Vagina (tissue), 2 donors: ENCODE data around the gene CPVL. TPM values are rescaled to one million over a fixed set of nuclear protein-coding genes. Genes with fewer than 3 reads are reported as not detected.
A peak's percentile ranks its signal among the peaks of the same experiment; 100 is the strongest.

ENCODE experiments used
- DNase-seq, 2 donors: peaks; one replicate each; pipeline ENCODE4 v3.0.0-alpha.2; 2017; ENCODE audit errors: extremely low spot score in 2 of 2
- H3K27ac ChIP-seq: fragments of 200-600 bp; sonication (generic); one replicate; pipeline ENCODE4 v1.5.1; 2019
- H3K27me3 ChIP-seq: fragments of 200-600 bp; sonication (generic); one replicate; pipeline ENCODE4 v1.5.1; 2019
- H3K36me3 ChIP-seq, 2 donors: fragments of 200-600 bp; sonication (generic); one replicate each; pipeline ENCODE4 v1.5.1; 2017 to 2019
- H3K4me1 ChIP-seq: fragments of 200-600 bp; sonication (generic); one replicate; pipeline ENCODE4 v1.5.1; 2019
- H3K4me3 ChIP-seq, 2 donors: fragments of 200-600 bp; sonication (generic); 1 replicate in 1 of 2; 2 replicates in 1 of 2; pipeline ENCODE4 v1.5.1; 2016 to 2019
- H3K9me3 ChIP-seq: fragments of 200-600 bp; sonication (generic); one replicate; pipeline ENCODE4 v1.5.1; 2019
- POLR2A ChIP-seq, 2 donors: fragments of 450-650 bp; IDR thresholded peaks; one replicate each; pipeline ENCODE4 v1.6.1; 2017; ENCODE audit warnings: antibody characterized with exemption in 2 of 2, mild to moderate bottlenecking in 2 of 2, moderate library complexity in 2 of 2
- POLR2AphosphoS5 ChIP-seq, 2 donors: sonication (generic); formaldehyde crosslinking; IDR thresholded peaks; one replicate each; pipeline ENCODE4 v1.9.0; 2017; ENCODE audit warnings: antibody characterized with exemption in 2 of 2, mild to moderate bottlenecking in 2 of 2, low read depth in 1 of 2; ENCODE audit not compliant: insufficient read depth in 1 of 2
- intact Hi-C: fragments of 100-400 bp; cut with DNase I; formaldehyde crosslinking; loops from one replicate; pipeline ENCODE4 v1.15.1; 2023
- total RNA-seq: library from RNA; depleted of rRNA; stranded (reverse); fragments of >200 nt; gene quantifications from one replicate; pipeline ENCODE4 v1.2.3, GENCODE V29; 2016
- TF ChIP-seq, protein P1 (sequence below), 3 experiments: fragments of 450-650 bp in 2 of 3; fragments of 200-600 bp in 1 of 3; sonication (generic) in 1 of 3; IDR thresholded peaks; one replicate each; pipeline ENCODE4 v1.5.1; 2017 to 2019; ENCODE audit warnings: antibody characterized with exemption in 3 of 3, mild to moderate bottlenecking in 2 of 3, moderate library complexity in 2 of 3

CPVL gene
- total RNA-seq, 1 donor from 2014 or later, result 9.6 TPM

DNA sequence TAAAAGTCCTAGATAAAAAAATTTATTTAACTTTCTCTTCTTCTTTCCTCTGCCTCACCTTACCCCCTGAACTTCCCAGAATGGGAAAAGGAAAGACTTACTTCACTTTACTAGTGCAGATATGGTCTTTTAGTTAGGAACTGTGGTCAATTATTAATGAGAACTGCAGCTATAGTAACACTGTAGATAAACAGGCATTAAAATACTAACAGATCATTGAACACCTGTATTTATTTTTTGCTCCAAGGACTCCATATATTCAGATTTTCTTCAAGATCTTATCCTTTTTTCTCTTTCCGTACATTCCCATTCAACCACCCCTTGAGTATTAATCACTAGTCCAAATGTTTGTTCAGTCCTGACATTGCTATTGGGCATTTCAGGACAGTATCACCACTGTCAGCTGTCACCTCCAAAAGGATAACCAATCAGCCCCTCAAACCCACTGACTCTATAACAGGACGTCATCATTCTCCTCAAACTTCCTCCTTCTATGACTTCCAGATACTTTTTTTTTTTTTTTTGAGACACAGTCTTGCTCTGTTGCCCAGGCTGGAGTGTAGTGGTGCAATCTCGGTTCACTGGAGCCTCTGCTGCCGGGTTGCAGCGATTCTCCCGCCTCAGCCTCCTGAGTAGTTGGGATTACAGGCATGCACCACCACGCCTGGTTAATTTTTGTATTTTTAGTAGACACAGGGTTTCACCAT is 4.2 kb downstream of the CPVL start:
- H3K27me3 ChIP-seq, result no peaks in the 10 kb centered on the region
- intact Hi-C loops, result no loop called here
- no peak overlapping the region for H3K4me3 ChIP-seq
- H3K4me1 ChIP-seq, result peaks cover 23% of the 10 kb centered on the region
- no peak for TF ChIP-seq POLR2A (IDR thresholded peaks at IDR 0.05)
- no peaks in the 10 kb centered on the region for H3K9me3 ChIP-seq
- DNase-seq, result peak in 1 of 2 donors; percentile 8
- no peaks in the 10 kb centered on the region for H3K36me3 ChIP-seq
- H3K27ac ChIP-seq, result no peak overlapping the region

DNA sequence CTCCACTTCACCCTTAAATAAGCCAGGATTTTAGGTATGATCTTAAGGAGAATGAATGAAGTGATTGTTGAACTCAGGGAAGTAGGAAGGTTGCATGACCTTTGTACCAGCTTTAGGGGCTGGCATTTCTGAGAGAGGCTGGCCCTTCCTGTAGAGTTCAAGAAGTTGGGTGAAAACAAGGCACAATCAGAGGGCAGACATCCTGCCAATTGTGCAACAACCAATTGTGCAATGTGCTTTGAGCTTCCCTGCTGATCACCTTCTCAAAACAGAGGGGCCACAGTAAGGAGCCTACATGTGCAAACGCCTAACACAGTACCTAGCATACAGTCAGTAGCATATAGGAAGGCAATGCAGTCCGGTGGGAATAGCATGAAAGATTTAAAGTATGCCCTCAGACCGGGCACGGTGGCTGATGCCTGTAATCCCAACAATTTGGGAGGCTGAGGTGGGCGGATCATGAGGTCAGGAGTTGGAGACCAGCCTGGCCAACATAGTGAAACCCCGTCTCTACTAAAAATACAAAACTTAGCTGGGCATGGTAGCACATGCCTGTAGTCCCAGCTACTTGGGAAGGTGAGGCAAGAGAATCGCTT is 5.4 kb downstream of the CPVL start:
- no peaks in the 10 kb centered on the region for H3K36me3 ChIP-seq
- DNase-seq, result peak in 1 of 2 donors; percentile 62
- H3K4me3 ChIP-seq, result no peak overlapping the region
- H3K9me3 ChIP-seq, result no peaks in the 10 kb centered on the region
- no peaks in the 10 kb centered on the region for H3K27me3 ChIP-seq
- H3K4me1 ChIP-seq, result peaks cover 11% of the 10 kb centered on the region
- intact Hi-C loops, result no loop called here
- TF ChIP-seq, protein P1, sequence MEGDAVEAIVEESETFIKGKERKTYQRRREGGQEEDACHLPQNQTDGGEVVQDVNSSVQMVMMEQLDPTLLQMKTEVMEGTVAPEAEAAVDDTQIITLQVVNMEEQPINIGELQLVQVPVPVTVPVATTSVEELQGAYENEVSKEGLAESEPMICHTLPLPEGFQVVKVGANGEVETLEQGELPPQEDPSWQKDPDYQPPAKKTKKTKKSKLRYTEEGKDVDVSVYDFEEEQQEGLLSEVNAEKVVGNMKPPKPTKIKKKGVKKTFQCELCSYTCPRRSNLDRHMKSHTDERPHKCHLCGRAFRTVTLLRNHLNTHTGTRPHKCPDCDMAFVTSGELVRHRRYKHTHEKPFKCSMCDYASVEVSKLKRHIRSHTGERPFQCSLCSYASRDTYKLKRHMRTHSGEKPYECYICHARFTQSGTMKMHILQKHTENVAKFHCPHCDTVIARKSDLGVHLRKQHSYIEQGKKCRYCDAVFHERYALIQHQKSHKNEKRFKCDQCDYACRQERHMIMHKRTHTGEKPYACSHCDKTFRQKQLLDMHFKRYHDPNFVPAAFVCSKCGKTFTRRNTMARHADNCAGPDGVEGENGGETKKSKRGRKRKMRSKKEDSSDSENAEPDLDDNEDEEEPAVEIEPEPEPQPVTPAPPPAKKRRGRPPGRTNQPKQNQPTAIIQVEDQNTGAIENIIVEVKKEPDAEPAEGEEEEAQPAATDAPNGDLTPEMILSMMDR (IDR thresholded peaks at IDR 0.05), result no peak
- no peak for TF ChIP-seq POLR2AphosphoS5 (IDR thresholded peaks at IDR 0.05; ENCODE audit: insufficient read depth in 1 of 2, low read depth in 1 of 2)
- TF ChIP-seq POLR2A (IDR thresholded peaks at IDR 0.05), result no peak
- H3K27ac ChIP-seq, result no peak overlapping the region

DNA sequence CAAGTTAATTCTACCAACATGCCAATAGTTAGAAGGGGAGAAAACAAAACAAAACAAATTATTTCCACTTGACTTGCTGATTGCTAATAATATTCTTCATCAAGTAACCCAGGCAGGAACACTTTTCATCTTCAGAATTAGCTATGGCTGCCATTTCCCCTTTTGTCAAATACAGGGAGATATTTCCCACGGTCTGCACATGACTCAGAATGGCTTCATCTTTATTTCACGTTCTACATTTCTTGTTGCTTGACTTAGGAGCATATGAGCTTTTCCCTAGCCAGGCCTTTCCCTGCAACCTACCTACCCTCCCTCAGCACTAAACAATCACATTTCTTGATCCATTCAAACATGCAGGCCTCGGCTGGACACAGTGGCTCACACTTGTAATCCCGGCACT is 6.5 kb downstream of the CPVL start:
- TF ChIP-seq, protein P1 (IDR thresholded peaks at IDR 0.05), result no peak
- TF ChIP-seq POLR2AphosphoS5 (IDR thresholded peaks at IDR 0.05; ENCODE audit: insufficient read depth in 1 of 2, low read depth in 1 of 2) (no peak), POLR2A (IDR thresholded peaks at IDR 0.05) (no peak)
- H3K4me1 ChIP-seq, result no peaks in the 10 kb centered on the region
- H3K27me3 ChIP-seq, result no peaks in the 10 kb centered on the region
- H3K27ac ChIP-seq, result no peak overlapping the region
- DNase-seq, result peak in 1 of 2 donors; percentile 49
- intact Hi-C loops, result no loop called here
- H3K9me3 ChIP-seq, result no peaks in the 10 kb centered on the region
- H3K36me3 ChIP-seq, result no peaks in the 10 kb centered on the region
- H3K4me3 ChIP-seq, result no peak overlapping the region

DNA sequence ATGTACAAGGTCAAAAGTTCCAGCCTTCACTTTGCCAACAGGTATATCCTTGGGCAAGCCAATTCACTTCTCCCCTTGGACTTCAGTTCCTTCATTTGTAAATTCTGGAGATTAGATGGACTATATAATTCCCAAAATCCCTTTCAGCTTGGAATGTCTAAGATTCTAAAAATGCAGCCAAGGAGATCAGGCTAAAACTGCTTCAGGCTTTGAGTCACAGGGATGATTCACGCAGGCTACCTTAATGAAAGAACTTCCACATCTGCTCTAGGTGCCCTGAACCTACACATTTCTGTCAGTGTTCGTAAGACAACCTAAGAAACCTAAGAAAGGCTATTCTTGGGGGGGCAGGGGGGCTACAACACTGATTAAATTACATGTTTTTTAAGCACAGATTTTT is 7.1 kb downstream of the CPVL start:
- Histone ChIP-seq H3K4me3 (no peak overlapping the region), H3K27ac (no peak overlapping the region), H3K27me3 (no peaks in the 10 kb centered on the region), H3K36me3 (no peaks in the 10 kb centered on the region), H3K9me3 (no peaks in the 10 kb centered on the region), H3K4me1 (no peaks in the 10 kb centered on the region)
- TF ChIP-seq POLR2A (IDR thresholded peaks at IDR 0.05) (no peak), POLR2AphosphoS5 (IDR thresholded peaks at IDR 0.05; ENCODE audit: insufficient read depth in 1 of 2, low read depth in 1 of 2) (no peak)
- TF ChIP-seq, protein P1 (IDR thresholded peaks at IDR 0.05), result no peak
- intact Hi-C loops, result no loop called here
- DNase-seq, result peak in 1 of 2 donors; percentile 0

DNA sequence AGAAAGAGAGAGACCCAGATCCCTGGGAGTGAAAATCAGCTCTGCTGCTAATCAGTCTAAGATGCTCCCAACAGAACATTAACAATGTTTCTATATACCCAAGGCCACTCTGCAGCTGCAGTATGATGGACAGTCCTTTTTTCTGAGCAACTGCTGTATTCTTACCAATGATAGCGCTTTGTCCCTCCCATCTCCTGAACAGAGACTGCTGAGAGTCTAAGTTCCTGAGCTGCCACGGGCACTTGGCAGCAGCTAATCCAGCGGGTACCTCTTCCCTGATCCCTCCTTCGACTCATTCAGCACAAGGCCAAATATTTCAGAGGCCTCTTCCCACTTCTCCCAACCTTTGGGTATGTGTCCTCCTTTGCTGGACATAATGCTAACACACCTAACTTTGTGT is 7.7 kb downstream of the CPVL start:
- no peaks in the 10 kb centered on the region for H3K4me1 ChIP-seq
- no peak overlapping the region for H3K27ac ChIP-seq
- intact Hi-C loops, result no loop called here
- TF ChIP-seq POLR2AphosphoS5 (IDR thresholded peaks at IDR 0.05; ENCODE audit: insufficient read depth in 1 of 2, low read depth in 1 of 2) (no peak), POLR2A (IDR thresholded peaks at IDR 0.05) (no peak)
- TF ChIP-seq, protein P1 (IDR thresholded peaks at IDR 0.05), result no peak
- H3K4me3 ChIP-seq, result no peak overlapping the region
- H3K9me3 ChIP-seq, result no peaks in the 10 kb centered on the region
- no peaks in the 10 kb centered on the region for H3K36me3 ChIP-seq
- DNase-seq, result peak in 1 of 2 donors; percentile 8
- no peaks in the 10 kb centered on the region for H3K27me3 ChIP-seq
